HG03442 (cell line): ENCODE measurements around the gene SLC2A13.

Experiments used
- ATAC-seq: cut with Tn5 transposase; IDR thresholded peaks from one replicate; pipeline ENCODE4 v1.9.1; 2021; ENCODE audit warnings: mild to moderate bottlenecking, moderate library complexity; ENCODE audit not compliant: unreplicated experiment

The SLC2A13 gene

GRCh38 chr12:40002178-40003169, 103.4 kb downstream of the SLC2A13 start:
- ATAC-seq = no peak

GRCh38 chr12:40001406-40001805, 104.5 kb downstream of the SLC2A13 start:
- ATAC-seq = peak; percentile 41

- no peak for ATAC-seq
These were observed 105.0 kb downstream of the SLC2A13 start for GRCh38 chr12:40000884-40001283.

GRCh38 chr12:39993268-39993667, 112.6 kb downstream of the SLC2A13 start:
- ATAC-seq = no peak

GRCh38 chr12:39990122-39991101, 115.5 kb downstream of the SLC2A13 start:
- ATAC-seq = peak; percentile 98

GRCh38 chr12:39989501-39989900, 116.4 kb downstream of the SLC2A13 start:
- ATAC-seq = no peak

GRCh38 chr12:39988574-39988973, 117.3 kb downstream of the SLC2A13 start:
- ATAC-seq = no peak

- ATAC-seq = no peak
These were observed 119.2 kb downstream of the SLC2A13 start for GRCh38 chr12:39986674-39987073.

- ATAC-seq = no peak
These were observed 121.2 kb downstream of the SLC2A13 start for GRCh38 chr12:39984670-39985069.

- ATAC-seq = no peak
These were observed 130.4 kb downstream of the SLC2A13 start for GRCh38 chr12:39975374-39975918.

- no peak for ATAC-seq
These were observed 133.8 kb downstream of the SLC2A13 start for GRCh38 chr12:39972119-39972518.

GRCh38 chr12:39971348-39971747, 134.5 kb downstream of the SLC2A13 start:
- ATAC-seq = no peak

GRCh38 chr12:39966721-39967120, 139.2 kb downstream of the SLC2A13 start:
- no peak for ATAC-seq

GRCh38 chr12:39966256-39966655, 139.6 kb downstream of the SLC2A13 start:
- ATAC-seq = no peak

- no peak for ATAC-seq
These were observed 146.4 kb downstream of the SLC2A13 start for GRCh38 chr12:39959467-39959866.

- no peak for ATAC-seq
These were observed 146.8 kb downstream of the SLC2A13 start for GRCh38 chr12:39959031-39959430.

- no peak for ATAC-seq
These were observed 147.5 kb downstream of the SLC2A13 start for GRCh38 chr12:39958377-39958776.

- ATAC-seq = no peak
These were observed 149.2 kb downstream of the SLC2A13 start for GRCh38 chr12:39956725-39957124.

GRCh38 chr12:39946361-39947280, 159.3 kb downstream of the SLC2A13 start:
- ATAC-seq = no peak

- ATAC-seq = no peak
These were observed 168.8 kb downstream of the SLC2A13 start for GRCh38 chr12:39937119-39937518.
